Gastrocnemius medialis (tissue), 4 donors: Measurements from ENCODE around the gene CILP2.

ENCODE experiments used
- POLR2A ChIP-seq, 2 donors: fragments of 450-650 bp; IDR thresholded peaks; one replicate each; pipeline ENCODE4 v1.6.1; 2017; ENCODE audit warnings: antibody characterized with exemption in 2 of 2, mild to moderate bottlenecking in 2 of 2, moderate library complexity in 2 of 2
- TF ChIP-seq, protein P1 (sequence below), 5 experiments: fragments of 450-650 bp in 3 of 5; fragments of 200-600 bp in 2 of 5; sonication (generic) in 2 of 5; IDR thresholded peaks in 4 of 5; conservative IDR thresholded peaks in 1 of 5; 1 replicate in 4 of 5; 2 replicates in 1 of 5; pipeline ENCODE4 v1.5.1; 2016 to 2019; ENCODE audit warnings: antibody characterized with exemption in 5 of 5, mild to moderate bottlenecking in 3 of 5, moderate library complexity in 3 of 5

GRCh38 chr19:19545707-19546106 is 7.6 kb downstream of the CILP2 start:
- TF ChIP-seq, protein P1, sequence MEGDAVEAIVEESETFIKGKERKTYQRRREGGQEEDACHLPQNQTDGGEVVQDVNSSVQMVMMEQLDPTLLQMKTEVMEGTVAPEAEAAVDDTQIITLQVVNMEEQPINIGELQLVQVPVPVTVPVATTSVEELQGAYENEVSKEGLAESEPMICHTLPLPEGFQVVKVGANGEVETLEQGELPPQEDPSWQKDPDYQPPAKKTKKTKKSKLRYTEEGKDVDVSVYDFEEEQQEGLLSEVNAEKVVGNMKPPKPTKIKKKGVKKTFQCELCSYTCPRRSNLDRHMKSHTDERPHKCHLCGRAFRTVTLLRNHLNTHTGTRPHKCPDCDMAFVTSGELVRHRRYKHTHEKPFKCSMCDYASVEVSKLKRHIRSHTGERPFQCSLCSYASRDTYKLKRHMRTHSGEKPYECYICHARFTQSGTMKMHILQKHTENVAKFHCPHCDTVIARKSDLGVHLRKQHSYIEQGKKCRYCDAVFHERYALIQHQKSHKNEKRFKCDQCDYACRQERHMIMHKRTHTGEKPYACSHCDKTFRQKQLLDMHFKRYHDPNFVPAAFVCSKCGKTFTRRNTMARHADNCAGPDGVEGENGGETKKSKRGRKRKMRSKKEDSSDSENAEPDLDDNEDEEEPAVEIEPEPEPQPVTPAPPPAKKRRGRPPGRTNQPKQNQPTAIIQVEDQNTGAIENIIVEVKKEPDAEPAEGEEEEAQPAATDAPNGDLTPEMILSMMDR (IDR thresholded peaks at IDR 0.05 in 4 of 5, conservative IDR thresholded peaks at IDR 0.05 in 1 of 5) = no peak
- no peak for TF ChIP-seq POLR2A (IDR thresholded peaks at IDR 0.05)
